Large intestine (tissue), 12 donors: ENCODE results near the gene RRAGA. TPM values are rescaled to one million over a fixed set of nuclear protein-coding genes. Genes with fewer than 3 reads are reported as not detected.
"Not testable (repeated sequence)": the region's sequence is repeated elsewhere in the genome, so short reads cannot be mapped to it uniquely, and the experiment has no call there.

Experiments
- DNase-seq, 2 donors: peaks; one replicate each; pipeline versions ENCODE4 v3.0.0 to v3.0.0-alpha.2; 2013
- H3K27ac ChIP-seq: one replicate; pipeline ENCODE4 v1.5.1; 2013; ENCODE audit warnings: low read length
- H3K27me3 ChIP-seq: 2 replicates; pipeline ENCODE4 v1.6.1; 2013; ENCODE audit warnings: low read length; ENCODE audit not compliant: control insufficient read depth, insufficient read depth
- H3K36me3 ChIP-seq: 2 replicates; pipeline ENCODE4 v1.6.1; 2013; ENCODE audit warnings: low read length; ENCODE audit not compliant: control insufficient read depth, insufficient read depth
- H3K4me1 ChIP-seq: one replicate; pipeline ENCODE4 v1.6.1; 2013; ENCODE audit warnings: low read length; ENCODE audit not compliant: control insufficient read depth, insufficient read depth
- H3K4me3 ChIP-seq: one replicate; pipeline ENCODE4 v1.5.1; 2013; ENCODE audit warnings: low read length
- H3K9me3 ChIP-seq: one replicate; pipeline ENCODE4 v1.6.1; 2013; ENCODE audit warnings: mild to moderate bottlenecking, low read depth, low read length, moderate library complexity; ENCODE audit not compliant: control insufficient read depth
- WGBS: methylation state at CpG from one replicate; pipeline ENCODE4 v1.1.5; 2013; ENCODE audit warnings: low lambda C conversion rate; ENCODE audit not compliant: insufficient coverage; 5-methylcytosine and 5-hydroxymethylcytosine counted together
- long read RNA-seq, 11 donors: transcript quantifications; one replicate each; lab custom pipeline, GENCODE V29; 2026
- polyA plus RNA-seq: library from polyadenylated mRNA; unstranded; fragments of 120-200 nt; gene quantifications from one replicate; pipeline ENCODE4 v1.2.1, GENCODE V29; 2013

Gene RRAGA, protein sequence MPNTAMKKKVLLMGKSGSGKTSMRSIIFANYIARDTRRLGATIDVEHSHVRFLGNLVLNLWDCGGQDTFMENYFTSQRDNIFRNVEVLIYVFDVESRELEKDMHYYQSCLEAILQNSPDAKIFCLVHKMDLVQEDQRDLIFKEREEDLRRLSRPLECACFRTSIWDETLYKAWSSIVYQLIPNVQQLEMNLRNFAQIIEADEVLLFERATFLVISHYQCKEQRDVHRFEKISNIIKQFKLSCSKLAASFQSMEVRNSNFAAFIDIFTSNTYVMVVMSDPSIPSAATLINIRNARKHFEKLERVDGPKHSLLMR
- 64.0 TPM for polyA plus RNA-seq
- long read RNA-seq, donor 1, transcript RRAGA-201 (1 exons, 1,589 nt), result major isoform, 55 of 55 reads
- long read RNA-seq, donor 1, partial matches to known transcripts, result 0 of 55 reads
- long read RNA-seq, donor 1, other reads (novel, unspliced or antisense), result 0 of 55 reads
- long read RNA-seq, donor 2, transcript RRAGA-201 (1 exons, 1,589 nt), result major isoform, 111 of 111 reads
- long read RNA-seq, donor 2, partial matches to known transcripts, result 0 of 111 reads
- long read RNA-seq, donor 2, other reads (novel, unspliced or antisense), result 0 of 111 reads
- long read RNA-seq, donor 3, result 0 reads
- long read RNA-seq, donor 4, transcript RRAGA-201 (1 exons, 1,589 nt), result major isoform, 8 of 8 reads
- long read RNA-seq, donor 4, partial matches to known transcripts, result 0 of 8 reads
- long read RNA-seq, donor 4, other reads (novel, unspliced or antisense), result 0 of 8 reads
- long read RNA-seq, donor 5, transcript RRAGA-201 (1 exons, 1,589 nt), result major isoform, 55 of 55 reads
- long read RNA-seq, donor 5, partial matches to known transcripts, result 0 of 55 reads
- long read RNA-seq, donor 5, other reads (novel, unspliced or antisense), result 0 of 55 reads
- long read RNA-seq, donor 6, transcript RRAGA-201 (1 exons, 1,589 nt), result major isoform, 97 of 97 reads
- long read RNA-seq, donor 6, partial matches to known transcripts, result 0 of 97 reads
- long read RNA-seq, donor 6, other reads (novel, unspliced or antisense), result 0 of 97 reads
- long read RNA-seq, donor 7, transcript RRAGA-201 (1 exons, 1,589 nt), result major isoform, 66 of 66 reads
- long read RNA-seq, donor 7, partial matches to known transcripts, result 0 of 66 reads
- long read RNA-seq, donor 7, other reads (novel, unspliced or antisense), result 0 of 66 reads
- long read RNA-seq, donor 8, transcript RRAGA-201 (1 exons, 1,589 nt), result major isoform, 102 of 102 reads
- long read RNA-seq, donor 8, partial matches to known transcripts, result 0 of 102 reads
- long read RNA-seq, donor 8, other reads (novel, unspliced or antisense), result 0 of 102 reads
- long read RNA-seq, donor 9, transcript RRAGA-201 (1 exons, 1,589 nt), result major isoform, 65 of 65 reads
- long read RNA-seq, donor 9, partial matches to known transcripts, result 0 of 65 reads
- long read RNA-seq, donor 9, other reads (novel, unspliced or antisense), result 0 of 65 reads
- long read RNA-seq, donor 10, transcript RRAGA-201 (1 exons, 1,589 nt), result major isoform, 110 of 110 reads
- long read RNA-seq, donor 10, partial matches to known transcripts, result 0 of 110 reads
- long read RNA-seq, donor 10, other reads (novel, unspliced or antisense), result 0 of 110 reads
- long read RNA-seq, donor 11, transcript RRAGA-201 (1 exons, 1,589 nt), result major isoform, 75 of 75 reads
- long read RNA-seq, donor 11, partial matches to known transcripts, result 0 of 75 reads
- long read RNA-seq, donor 11, other reads (novel, unspliced or antisense), result 0 of 75 reads

DNA sequence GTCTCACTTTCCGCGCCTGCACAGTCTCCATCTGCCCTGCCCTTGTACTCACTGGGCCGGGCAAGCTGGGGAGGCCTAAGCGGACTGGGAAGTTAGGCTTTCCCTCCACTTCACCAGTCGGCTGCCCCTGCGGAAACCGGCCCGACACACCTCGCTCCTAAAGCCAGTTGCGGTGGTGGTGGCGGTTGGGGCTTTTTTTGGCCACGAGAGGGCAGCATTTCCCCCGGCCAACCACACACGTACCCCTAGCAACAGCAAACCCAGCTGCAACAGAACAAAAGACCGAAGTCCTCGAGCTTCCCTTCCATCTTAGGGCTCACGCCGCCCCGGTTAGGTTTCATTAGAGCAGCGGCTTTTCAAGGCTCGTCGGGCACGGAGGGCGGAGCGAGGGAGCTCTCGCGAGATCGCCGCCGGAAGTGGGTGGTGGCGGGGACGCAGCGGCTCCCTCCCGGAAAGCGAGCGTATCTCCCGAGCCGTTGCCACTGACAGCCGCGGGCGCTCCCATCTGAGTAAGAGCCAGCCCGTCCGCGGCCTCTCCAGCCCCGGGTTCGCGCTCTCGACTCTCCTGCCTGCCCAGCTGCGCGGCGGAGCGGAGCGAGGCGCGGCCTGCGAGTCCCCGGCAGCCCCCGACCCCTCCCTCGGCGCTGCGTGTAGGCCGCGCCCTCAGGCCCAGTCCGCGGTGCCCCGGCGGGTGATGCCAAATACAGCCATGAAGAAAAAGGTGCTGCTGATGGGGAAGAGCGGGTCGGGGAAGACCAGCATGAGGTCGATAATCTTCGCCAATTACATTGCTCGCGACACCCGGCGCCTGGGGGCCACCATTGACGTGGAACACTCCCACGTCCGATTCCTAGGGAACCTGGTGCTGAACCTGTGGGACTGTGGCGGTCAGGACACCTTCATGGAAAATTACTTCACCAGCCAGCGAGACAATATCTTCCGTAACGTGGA, at the start of gene RRAGA:
Gene RRAGA, plus strand, starts transcription at position 462 of the 951 bp plus-strand sequence. Its CDS starts 233 bp downstream, at position 695.
- Histone ChIP-seq H3K4me1 (peaks cover 12% of the 10 kb centered on the region), H3K9me3 (no peaks in the 10 kb centered on the region), H3K27ac (peak within 1 kb of the TSS; percentile 94), H3K4me3 (peak within 1 kb of the TSS; percentile 88), H3K27me3 (no peaks in the 10 kb centered on the region), H3K36me3 (no peaks in the 10 kb centered on the region)
- WGBS, result no CpG with 5 or more reads among the region's 82 CpGs
- peak; percentile 96 to 98 for DNase-seq

DNA sequence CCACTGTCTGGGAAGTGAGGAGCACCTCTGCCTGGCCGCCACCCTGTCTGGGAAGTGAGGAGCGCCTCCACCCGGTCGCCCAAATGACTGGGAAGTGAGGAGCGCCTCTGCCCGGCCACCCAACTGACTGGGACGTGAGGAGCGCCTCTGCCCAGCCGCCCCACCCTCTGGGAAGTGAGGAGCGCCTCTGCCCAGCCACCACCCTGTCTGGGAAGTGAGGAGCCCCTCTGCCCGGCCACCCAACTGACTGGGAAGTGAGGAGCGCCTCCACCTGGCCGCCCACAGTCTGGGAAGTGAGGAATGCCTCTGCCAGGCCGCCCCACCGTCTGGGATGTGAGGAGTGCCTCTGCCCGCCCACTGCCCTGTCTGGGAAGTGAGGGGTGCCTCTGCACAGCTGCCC, 49.1 kb upstream of the RRAGA start:
- WGBS, result no CpG with 5 or more reads among the region's 16 CpGs
- no peaks in the 10 kb centered on the region for H3K36me3 ChIP-seq
- H3K27ac ChIP-seq, result no peak overlapping the region
- no peaks in the 10 kb centered on the region for H3K27me3 ChIP-seq
- H3K4me3 ChIP-seq, result no peak overlapping the region
- peaks cover 13% of the 10 kb centered on the region for H3K9me3 ChIP-seq
- no peaks in the 10 kb centered on the region for H3K4me1 ChIP-seq
- DNase-seq, result no peak

DNA sequence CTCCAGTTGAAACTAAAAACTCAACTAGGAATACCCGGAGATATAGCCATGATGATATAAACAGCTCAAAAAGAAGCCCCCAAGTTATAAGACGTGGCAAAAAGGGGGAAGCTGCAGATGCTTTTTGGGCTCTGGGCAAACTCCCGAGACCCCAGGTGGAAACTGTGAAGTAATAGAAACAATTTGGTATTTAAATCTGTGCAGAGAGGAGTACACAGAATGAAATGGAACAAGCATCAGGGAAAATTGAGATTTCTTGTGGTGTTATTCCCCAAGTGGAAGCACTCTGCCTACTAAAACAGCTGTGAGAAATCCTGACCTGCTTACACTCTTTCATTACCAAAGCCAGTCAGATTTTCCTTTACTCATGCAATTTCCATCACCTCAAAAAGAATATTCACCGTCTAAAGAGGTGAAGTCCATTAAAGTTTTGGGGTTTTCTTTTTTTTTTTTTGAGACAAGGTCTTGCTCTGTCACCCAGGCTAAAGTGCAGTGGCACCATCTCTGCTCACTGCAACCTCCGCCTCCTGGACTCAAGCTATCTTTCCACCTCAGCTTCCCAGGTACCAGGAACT, 39.7 kb upstream of the RRAGA start:
- Histone ChIP-seq H3K9me3 (no peaks in the 10 kb centered on the region), H3K4me3 (no peak overlapping the region), H3K27ac (no peak overlapping the region), H3K4me1 (no peaks in the 10 kb centered on the region), H3K27me3 (no peaks in the 10 kb centered on the region), H3K36me3 (no peaks in the 10 kb centered on the region)
- WGBS, result no CpG with 5 or more reads among the region's 5 CpGs
- no peak for DNase-seq

DNA sequence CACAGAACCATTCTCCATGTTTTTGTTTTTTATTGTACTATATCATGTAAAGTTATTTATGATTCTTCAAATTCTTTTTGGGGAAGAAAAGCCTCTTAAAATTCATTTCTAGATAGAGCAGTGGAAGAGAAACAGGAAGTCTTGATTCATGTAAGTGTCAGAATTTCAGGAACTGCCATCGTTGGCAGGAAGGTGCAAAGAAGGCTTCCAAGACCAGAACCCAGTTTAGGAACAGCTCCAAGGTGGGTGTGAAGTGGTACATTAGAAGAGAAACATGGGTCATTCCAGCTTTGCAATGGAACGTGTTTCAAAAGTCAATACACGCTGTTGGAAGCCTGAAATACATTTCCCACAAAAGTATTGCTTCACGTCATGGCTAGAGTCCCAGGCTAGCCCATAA, 31.0 kb upstream of the RRAGA start:
- H3K27me3 ChIP-seq, result peaks cover 6% of the 10 kb centered on the region
- H3K4me3 ChIP-seq, result no peak overlapping the region
- H3K4me1 ChIP-seq, result no peaks in the 10 kb centered on the region
- no CpG with 5 or more reads among the region's 4 CpGs for WGBS
- no peaks in the 10 kb centered on the region for H3K36me3 ChIP-seq
- H3K9me3 ChIP-seq, result no peaks in the 10 kb centered on the region
- H3K27ac ChIP-seq, result no peak overlapping the region
- no peak for DNase-seq

DNA sequence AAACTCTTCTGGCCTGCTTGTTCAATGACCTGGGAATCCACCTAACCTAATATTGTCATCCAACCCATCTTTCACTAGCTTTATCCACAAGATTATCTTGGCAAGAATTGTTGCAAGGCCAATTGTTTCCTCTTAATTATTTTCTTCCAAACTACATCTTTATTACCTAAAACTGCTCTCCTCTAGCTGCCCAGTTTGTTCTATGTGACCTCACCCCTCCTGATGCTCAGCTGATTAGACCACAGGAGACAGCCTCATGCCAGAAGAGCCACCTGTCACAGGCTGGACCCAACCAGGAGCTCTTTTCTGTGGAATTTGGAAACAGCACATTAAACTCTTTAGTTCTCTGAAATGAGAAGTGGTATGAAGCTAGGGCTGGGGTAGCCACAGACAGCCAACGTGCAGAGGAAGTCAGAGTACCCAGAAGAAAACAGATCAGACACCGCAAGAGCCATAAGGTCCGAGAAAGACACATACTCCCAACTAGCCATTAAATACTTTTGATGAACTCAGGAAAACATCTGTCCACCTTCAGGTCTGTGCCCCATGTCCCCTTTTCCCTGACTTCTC, 28.3 kb upstream of the RRAGA start:
- no peaks in the 10 kb centered on the region for H3K9me3 ChIP-seq
- H3K4me3 ChIP-seq, result no peak overlapping the region
- DNase-seq, result no peak
- H3K27me3 ChIP-seq, result peaks cover 8% of the 10 kb centered on the region
- WGBS, result no CpG with 5 or more reads among the region's 3 CpGs
- no peaks in the 10 kb centered on the region for H3K4me1 ChIP-seq
- H3K36me3 ChIP-seq, result no peaks in the 10 kb centered on the region
- no peak overlapping the region for H3K27ac ChIP-seq

DNA sequence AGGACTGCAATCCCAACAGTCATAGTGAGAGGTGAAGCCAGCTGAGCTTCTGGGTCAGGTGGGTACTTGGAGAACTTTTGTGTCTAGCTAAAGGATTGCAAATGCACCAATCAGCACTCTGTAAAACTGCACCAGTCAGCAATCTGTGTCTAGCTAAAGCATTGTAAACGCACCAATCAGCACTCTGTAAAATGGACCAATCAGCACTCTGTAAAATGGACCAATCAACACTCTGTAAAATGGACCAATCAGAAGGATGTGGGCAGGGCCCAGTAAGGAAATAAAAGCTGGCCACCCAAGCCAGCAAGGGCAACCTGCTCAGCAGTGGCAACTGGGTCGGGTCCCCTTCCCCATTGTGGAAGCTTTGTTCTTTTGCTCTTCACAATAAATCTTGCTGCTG, 27.6 kb upstream of the RRAGA start:
- DNase-seq, H3K27ac ChIP-seq, H3K4me3 ChIP-seq, H3K27me3 ChIP-seq, H3K9me3 ChIP-seq, H3K36me3 ChIP-seq, H3K4me1 ChIP-seq: not testable (repeated sequence)
- no CpG with 5 or more reads among the region's 2 CpGs for WGBS

DNA sequence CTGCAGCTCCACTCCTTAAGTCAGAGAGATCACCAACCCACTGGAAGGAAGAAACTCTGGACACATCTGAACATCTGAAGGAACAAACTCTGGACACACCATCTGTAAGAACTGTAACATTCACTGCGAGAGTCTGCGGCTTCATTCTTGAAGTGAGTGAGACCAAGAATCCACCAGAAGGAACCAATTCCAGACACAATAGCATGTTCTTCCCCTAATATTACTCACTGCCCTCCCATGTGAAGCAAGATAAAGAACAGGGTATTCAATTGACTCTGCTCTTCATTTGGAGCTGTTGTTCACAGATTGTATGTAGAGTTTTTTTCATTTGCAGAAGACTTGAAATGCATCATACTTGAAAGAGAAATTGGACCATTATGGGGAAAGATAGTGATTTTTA, 27.0 kb upstream of the RRAGA start:
- WGBS, result no CpG with 5 or more reads among the region's 2 CpGs
- DNase-seq, result no peak
- Histone ChIP-seq H3K4me3 (no peak overlapping the region), H3K27me3 (peaks cover 8% of the 10 kb centered on the region), H3K4me1 (no peaks in the 10 kb centered on the region), H3K9me3 (no peaks in the 10 kb centered on the region), H3K27ac (no peak overlapping the region), H3K36me3 (no peaks in the 10 kb centered on the region)

DNA sequence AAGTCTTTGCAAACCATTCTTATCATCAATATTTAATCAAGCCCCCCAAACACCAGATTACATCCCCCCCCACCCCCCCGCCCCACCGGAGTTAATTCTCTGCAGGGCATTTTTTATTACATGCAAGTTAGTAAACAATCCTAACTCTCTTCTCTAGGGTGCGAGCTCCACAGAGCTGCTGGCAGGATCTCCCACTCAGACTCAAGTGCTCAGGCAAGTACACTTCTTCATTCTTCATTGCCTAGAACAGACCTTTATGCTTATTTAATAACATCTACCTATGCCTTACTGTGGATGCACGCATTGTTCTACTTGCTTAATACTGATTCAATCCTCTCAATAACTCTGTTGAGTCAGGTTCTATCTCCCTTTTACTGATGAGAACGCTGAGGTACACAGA, 26.1 kb upstream of the RRAGA start:
- Histone ChIP-seq H3K27me3 (peaks cover 8% of the 10 kb centered on the region), H3K4me3 (no peak overlapping the region), H3K9me3 (no peaks in the 10 kb centered on the region), H3K4me1 (no peaks in the 10 kb centered on the region), H3K36me3 (no peaks in the 10 kb centered on the region), H3K27ac (no peak overlapping the region)
- no peak for DNase-seq
- WGBS, result 83% methylated on average over 1 of the region's 5 CpGs
